ENCODE measurements around the gene UBE2V1. TPM values are rescaled to one million over a fixed set of nuclear protein-coding genes. Genes with fewer than 3 reads are reported as not detected.

Gene UBE2V1
- total and polyA plus RNA-seq, 2 experiments from 2014 or later, result 64.0 to 112 TPM

DNA sequence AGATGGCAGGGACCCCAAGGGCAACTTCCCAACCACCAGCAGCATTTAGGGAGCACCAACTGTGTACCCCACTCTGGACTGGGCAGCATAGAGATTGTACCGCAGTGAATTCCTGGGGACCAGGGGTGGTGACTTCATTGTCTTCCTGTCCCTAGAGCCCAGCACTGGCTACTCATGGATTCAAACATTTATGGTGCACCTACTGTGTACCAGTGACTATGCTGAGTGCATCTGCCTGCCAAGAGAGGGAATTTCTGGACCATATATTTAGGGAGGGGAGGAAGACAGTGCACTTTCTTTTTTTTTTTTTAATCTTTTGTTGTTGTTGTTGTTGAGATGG, 55.3 kb downstream of the UBE2V1 start:
- no peak overlapping the region for H3K4me3 ChIP-seq
- H2AFZ ChIP-seq, result no peak overlapping the region
- 100% methylated on average over 1 of the region's 1 CpG for WGBS (ENCODE audit: low lambda C conversion rate, missing lambda C conversion rate)
- no peaks in the 10 kb centered on the region for H3K79me2 ChIP-seq
- no peaks in the 10 kb centered on the region for H3K9me2 ChIP-seq (replicated peaks; ENCODE audit: insufficient read depth)
- no peaks in the 10 kb centered on the region for H4K20me1 ChIP-seq (ENCODE audit: insufficient read depth, poor library complexity, severe bottlenecking)
- TF ChIP-seq, protein P1, sequence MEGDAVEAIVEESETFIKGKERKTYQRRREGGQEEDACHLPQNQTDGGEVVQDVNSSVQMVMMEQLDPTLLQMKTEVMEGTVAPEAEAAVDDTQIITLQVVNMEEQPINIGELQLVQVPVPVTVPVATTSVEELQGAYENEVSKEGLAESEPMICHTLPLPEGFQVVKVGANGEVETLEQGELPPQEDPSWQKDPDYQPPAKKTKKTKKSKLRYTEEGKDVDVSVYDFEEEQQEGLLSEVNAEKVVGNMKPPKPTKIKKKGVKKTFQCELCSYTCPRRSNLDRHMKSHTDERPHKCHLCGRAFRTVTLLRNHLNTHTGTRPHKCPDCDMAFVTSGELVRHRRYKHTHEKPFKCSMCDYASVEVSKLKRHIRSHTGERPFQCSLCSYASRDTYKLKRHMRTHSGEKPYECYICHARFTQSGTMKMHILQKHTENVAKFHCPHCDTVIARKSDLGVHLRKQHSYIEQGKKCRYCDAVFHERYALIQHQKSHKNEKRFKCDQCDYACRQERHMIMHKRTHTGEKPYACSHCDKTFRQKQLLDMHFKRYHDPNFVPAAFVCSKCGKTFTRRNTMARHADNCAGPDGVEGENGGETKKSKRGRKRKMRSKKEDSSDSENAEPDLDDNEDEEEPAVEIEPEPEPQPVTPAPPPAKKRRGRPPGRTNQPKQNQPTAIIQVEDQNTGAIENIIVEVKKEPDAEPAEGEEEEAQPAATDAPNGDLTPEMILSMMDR (IDR thresholded peaks at IDR 0.05; ENCODE audit: poor library complexity), result no peak
- TF ChIP-seq EZH2phosphoT487 (IDR thresholded peaks at IDR 0.05; ENCODE audit: low read depth, severe bottlenecking, unreplicated experiment), result no peak
- no peak for TF ChIP-seq EZH2 (IDR thresholded peaks at IDR 0.05; ENCODE audit: borderline replicate concordance)
- H3K36me3 ChIP-seq (replicated peaks; ENCODE audit: insufficient read depth, low read depth), result no peaks in the 10 kb centered on the region
- no peak for DNase-seq (ENCODE audit: low spot score)
- H3K4me1 ChIP-seq (ENCODE audit: insufficient read depth), result peaks cover 13% of the 10 kb centered on the region
- no peaks in the 10 kb centered on the region for H3K9me3 ChIP-seq (ENCODE audit: low read depth)
- no peak overlapping the region for H3K27ac ChIP-seq
- H3K4me2 ChIP-seq, result no peak overlapping the region
- no peaks in the 10 kb centered on the region for H3K27me3 ChIP-seq

DNA sequence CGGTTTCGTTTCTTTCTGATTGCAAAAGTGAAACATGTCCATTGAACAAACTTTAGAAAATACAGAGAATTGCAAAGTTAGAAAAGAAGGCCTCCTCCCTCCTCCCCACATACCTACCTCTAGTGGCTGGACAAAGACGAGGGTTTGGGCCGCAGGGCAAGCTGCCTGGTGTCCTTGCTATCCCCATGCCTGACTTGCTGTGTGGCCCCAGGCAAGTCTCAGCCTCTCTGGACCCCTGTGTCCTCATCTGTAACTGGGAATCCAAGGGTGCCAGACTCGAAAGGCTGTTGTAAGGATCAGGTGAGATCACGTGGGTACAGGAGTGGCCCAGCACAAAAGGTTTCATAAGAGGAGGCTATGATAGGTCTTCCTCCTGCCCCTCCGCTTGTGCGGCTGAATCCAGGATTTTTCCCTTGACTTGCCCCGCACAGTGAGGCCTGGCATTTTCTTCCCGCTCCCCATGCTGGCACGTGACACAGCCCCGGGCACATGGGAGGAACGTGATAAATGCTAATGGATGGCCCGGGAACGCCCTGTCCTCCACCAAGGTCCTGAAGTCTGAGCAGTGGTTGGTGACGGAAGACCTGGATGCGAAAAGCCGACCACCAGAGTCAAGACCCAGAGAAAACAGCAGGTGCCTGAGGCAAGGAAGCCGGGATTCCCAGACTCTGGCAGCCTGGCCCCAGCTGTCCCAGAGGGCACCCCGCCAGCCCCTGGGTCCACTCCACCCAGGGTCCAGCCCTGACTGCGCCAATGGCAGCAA, 55.8 kb downstream of the UBE2V1 start:
- H2AFZ ChIP-seq, result no peak overlapping the region
- no peak overlapping the region for H3K27ac ChIP-seq
- no peaks in the 10 kb centered on the region for H4K20me1 ChIP-seq (ENCODE audit: insufficient read depth, poor library complexity, severe bottlenecking)
- no peaks in the 10 kb centered on the region for H3K9me3 ChIP-seq (ENCODE audit: low read depth)
- 95% methylated on average over 21 of the region's 21 CpGs for WGBS (ENCODE audit: low lambda C conversion rate, missing lambda C conversion rate)
- no peaks in the 10 kb centered on the region for H3K27me3 ChIP-seq
- H3K9me2 ChIP-seq (replicated peaks; ENCODE audit: insufficient read depth), result no peaks in the 10 kb centered on the region
- no peaks in the 10 kb centered on the region for H3K79me2 ChIP-seq
- no peak for DNase-seq (ENCODE audit: low spot score)
- no peak overlapping the region for H3K4me3 ChIP-seq
- peaks cover 15% of the 10 kb centered on the region for H3K4me1 ChIP-seq (ENCODE audit: insufficient read depth)
- no peak overlapping the region for H3K4me2 ChIP-seq
- TF ChIP-seq EZH2 (IDR thresholded peaks at IDR 0.05; ENCODE audit: borderline replicate concordance) (no peak), EZH2phosphoT487 (IDR thresholded peaks at IDR 0.05; ENCODE audit: low read depth, severe bottlenecking, unreplicated experiment) (no peak)
- TF ChIP-seq, protein P1 (IDR thresholded peaks at IDR 0.05; ENCODE audit: poor library complexity), result no peak
- no peaks in the 10 kb centered on the region for H3K36me3 ChIP-seq (replicated peaks; ENCODE audit: insufficient read depth, low read depth)

DNA sequence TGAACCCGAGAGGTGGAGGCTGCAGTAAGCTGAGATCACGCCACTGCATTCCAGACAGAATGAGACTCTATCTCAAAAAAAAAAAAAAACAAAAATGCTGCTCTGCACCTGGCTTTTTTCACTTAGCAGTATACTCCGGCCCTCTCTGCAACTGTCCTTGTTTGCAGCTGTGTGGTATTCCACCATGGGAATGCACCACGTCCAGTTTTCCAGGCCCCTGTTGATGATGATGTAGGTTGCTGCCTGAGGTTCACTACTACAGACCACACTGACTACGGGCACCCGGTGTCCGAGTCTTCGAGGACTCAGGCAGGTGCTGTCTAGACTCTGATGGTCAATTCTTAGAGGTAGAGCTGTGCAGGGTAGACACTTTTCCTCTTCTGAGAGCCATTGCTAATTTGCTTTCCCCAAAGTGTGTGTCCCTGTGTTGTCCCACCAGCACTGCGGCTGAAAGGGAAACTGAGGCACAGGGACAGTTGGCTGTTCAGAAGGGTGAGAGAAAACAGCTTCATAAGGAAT, 56.5 kb downstream of the UBE2V1 start:
- H3K9me3 ChIP-seq (ENCODE audit: low read depth), result no peaks in the 10 kb centered on the region
- no peaks in the 10 kb centered on the region for H3K9me2 ChIP-seq (replicated peaks; ENCODE audit: insufficient read depth)
- no peak overlapping the region for H3K27ac ChIP-seq
- TF ChIP-seq, protein P1 (IDR thresholded peaks at IDR 0.05; ENCODE audit: poor library complexity), result no peak
- TF ChIP-seq EZH2phosphoT487 (IDR thresholded peaks at IDR 0.05; ENCODE audit: low read depth, severe bottlenecking, unreplicated experiment) (no peak), EZH2 (IDR thresholded peaks at IDR 0.05; ENCODE audit: borderline replicate concordance) (no peak)
- no peak overlapping the region for H3K4me3 ChIP-seq
- H3K4me2 ChIP-seq, result no peak overlapping the region
- DNase-seq (ENCODE audit: low spot score), result no peak
- peaks cover 17% of the 10 kb centered on the region for H3K4me1 ChIP-seq (ENCODE audit: insufficient read depth)
- WGBS (ENCODE audit: low lambda C conversion rate, missing lambda C conversion rate), result 96% methylated on average over 9 of the region's 9 CpGs
- H3K27me3 ChIP-seq, result no peaks in the 10 kb centered on the region
- H2AFZ ChIP-seq, result no peak overlapping the region
- no peaks in the 10 kb centered on the region for H3K36me3 ChIP-seq (replicated peaks; ENCODE audit: insufficient read depth, low read depth)
- H4K20me1 ChIP-seq (ENCODE audit: insufficient read depth, poor library complexity, severe bottlenecking), result no peaks in the 10 kb centered on the region
- H3K79me2 ChIP-seq, result no peaks in the 10 kb centered on the region
